GM19468 (cell line): ENCODE measurements around the gene PF4V1.

Experiments used
- ATAC-seq: cut with Tn5 transposase; IDR thresholded peaks from one replicate; pipeline ENCODE4 v1.9.1; 2021; ENCODE audit warnings: mild to moderate bottlenecking, moderate library complexity, moderate number of reproducible peaks; ENCODE audit not compliant: unreplicated experiment; ENCODE audit errors: extremely low read depth

Gene PF4V1

GRCh38 chr4:73853246-73853704 is at the start of gene PF4V1:
PF4V1 (plus strand) TSS chr4:73853296; CDS start chr4:73853363, 67 bp downstream.
- ATAC-seq = no peak

GRCh38 chr4:73810191-73810590 is 42.9 kb upstream of the PF4V1 start:
- no peak for ATAC-seq

GRCh38 chr4:73811841-73812240 is 41.3 kb upstream of the PF4V1 start:
- ATAC-seq = no peak

GRCh38 chr4:73814679-73815078 is 38.4 kb upstream of the PF4V1 start:
- ATAC-seq = no peak

GRCh38 chr4:73815145-73815544 is 38.0 kb upstream of the PF4V1 start:
- no peak for ATAC-seq

GRCh38 chr4:73816814-73817213 is 36.3 kb upstream of the PF4V1 start:
- no peak for ATAC-seq

GRCh38 chr4:73817341-73817740 is 35.8 kb upstream of the PF4V1 start:
- ATAC-seq = no peak

- no peak for ATAC-seq
These were observed 31.8 kb upstream of the PF4V1 start for GRCh38 chr4:73821325-73821724.

GRCh38 chr4:73822389-73822788 is 30.7 kb upstream of the PF4V1 start:
- no peak for ATAC-seq

- ATAC-seq = no peak
These were observed 30.1 kb upstream of the PF4V1 start for GRCh38 chr4:73822812-73823504.

GRCh38 chr4:73823760-73824159 is 29.3 kb upstream of the PF4V1 start:
- no peak for ATAC-seq

GRCh38 chr4:73828956-73829355 is 24.1 kb upstream of the PF4V1 start:
- ATAC-seq = no peak

GRCh38 chr4:73831569-73831968 is 21.5 kb upstream of the PF4V1 start:
- ATAC-seq = no peak

GRCh38 chr4:73832651-73833237 is 20.4 kb upstream of the PF4V1 start:
- ATAC-seq = no peak

- no peak for ATAC-seq
These were observed 16.5 kb upstream of the PF4V1 start, which contains the start of gene CXCL6 for GRCh38 chr4:73836373-73837279. CXCL6 (plus strand) TSS chr4:73836678; CDS start chr4:73836751, 73 bp downstream.

- no peak for ATAC-seq
These were observed 14.0 kb upstream of the PF4V1 start for GRCh38 chr4:73839071-73839470.

- ATAC-seq = no peak
These were observed 13.4 kb upstream of the PF4V1 start for GRCh38 chr4:73839715-73840114.

GRCh38 chr4:73841243-73841925 is 11.7 kb upstream of the PF4V1 start:
- ATAC-seq = no peak

GRCh38 chr4:73842696-73843095 is 10.4 kb upstream of the PF4V1 start:
- ATAC-seq = no peak

GRCh38 chr4:73843369-73843768 is 9.7 kb upstream of the PF4V1 start:
- no peak for ATAC-seq
